Muscle layer of colon (tissue), 2 donors: Measurements from ENCODE around the gene LCMT1.
"Not testable (repeated sequence)": the region's sequence is repeated elsewhere in the genome, so short reads cannot be mapped to it uniquely, and the experiment has no call there.

Experiments
- H3K27ac ChIP-seq: one replicate; pipeline ENCODE4 v1.7.0; 2013; ENCODE audit warnings: low read depth, mild to moderate bottlenecking, low read length, moderate library complexity
- H3K27me3 ChIP-seq, 2 donors: one replicate each; pipeline ENCODE4 v1.7.0; 2013; ENCODE audit warnings: low read length in 2 of 2, mild to moderate bottlenecking in 2 of 2; ENCODE audit not compliant: insufficient read depth in 2 of 2, control insufficient read depth in 1 of 2
- H3K36me3 ChIP-seq: one replicate; pipeline ENCODE4 v1.7.0; 2013; ENCODE audit warnings: mild to moderate bottlenecking, low read length; ENCODE audit not compliant: insufficient read depth
- H3K4me1 ChIP-seq: one replicate; pipeline ENCODE4 v1.7.0; 2013; ENCODE audit warnings: mild to moderate bottlenecking, low read length; ENCODE audit not compliant: insufficient read depth
- H3K4me3 ChIP-seq, 2 donors: one replicate each; pipeline ENCODE4 v1.7.0; 2013; ENCODE audit warnings: low read length in 2 of 2, low read depth in 1 of 2, mild to moderate bottlenecking in 1 of 2, moderate library complexity in 1 of 2
- H3K9ac ChIP-seq: one replicate; pipeline ENCODE4 v1.7.0; 2013; ENCODE audit warnings: low read length
- H3K9me3 ChIP-seq: one replicate; pipeline ENCODE4 v1.7.0; 2013; ENCODE audit warnings: mild to moderate bottlenecking, low read length
- donor health status: abdominal sarcoma.
- donor health status: Adenocarcinoma of cecum.

The LCMT1 gene

GRCh38 chr16:25111403-25112166 lies at the start of gene LCMT1:
Gene LCMT1, plus strand, starts transcription at chr16:25111742. Its CDS starts 142 bp downstream, at chr16:25111884.
- no peaks in the 10 kb centered on the region for H3K27me3 ChIP-seq
- H3K27ac ChIP-seq: peak within 1 kb of the TSS; percentile 87
- H3K9ac ChIP-seq: peak within 1 kb of the TSS; percentile 97
- H3K4me3 ChIP-seq: peak within 1 kb of the TSS; percentile 96 to 98
- H3K4me1 ChIP-seq: peaks cover 27% of the 10 kb centered on the region
- no peaks in the 10 kb centered on the region for H3K36me3 ChIP-seq
- H3K9me3 ChIP-seq: no peaks in the 10 kb centered on the region

- Histone ChIP-seq H3K4me1 (peaks cover 5% of the 10 kb centered on the region), H3K9ac (no peak overlapping the region), H3K4me3 (no peak overlapping the region), H3K27ac (no peak overlapping the region), H3K9me3 (no peaks in the 10 kb centered on the region), H3K36me3 (no peaks in the 10 kb centered on the region), H3K27me3 (no peaks in the 10 kb centered on the region)
Observed at GRCh38 chr16:25063102-25063501, 48.4 kb upstream of the LCMT1 start.

GRCh38 chr16:25063865-25064264 lies 47.7 kb upstream of the LCMT1 start:
- Histone ChIP-seq H3K36me3 (no peaks in the 10 kb centered on the region), H3K9me3 (no peaks in the 10 kb centered on the region), H3K9ac (no peak overlapping the region), H3K4me3 (no peak overlapping the region), H3K27ac (no peak overlapping the region), H3K4me1 (peaks cover 5% of the 10 kb centered on the region), H3K27me3 (no peaks in the 10 kb centered on the region)

GRCh38 chr16:25064281-25064680 lies 47.3 kb upstream of the LCMT1 start:
- not testable (repeated sequence) for H3K9me3 ChIP-seq, H3K36me3 ChIP-seq, H3K27ac ChIP-seq, H3K9ac ChIP-seq, H3K4me1 ChIP-seq, H3K4me3 ChIP-seq, H3K27me3 ChIP-seq

- Histone ChIP-seq H3K4me1 (peaks cover 5% of the 10 kb centered on the region), H3K36me3 (no peaks in the 10 kb centered on the region), H3K9me3 (no peaks in the 10 kb centered on the region), H3K27me3 (no peaks in the 10 kb centered on the region), H3K27ac (no peak overlapping the region), H3K9ac (no peak overlapping the region), H3K4me3 (no peak overlapping the region)
Observed at GRCh38 chr16:25064937-25065336, 46.6 kb upstream of the LCMT1 start.

- Histone ChIP-seq H3K4me3 (peak overlapping the region; percentile 35 to 80), H3K9me3 (no peaks in the 10 kb centered on the region), H3K27ac (peak overlapping the region; percentile 80), H3K4me1 (peaks cover 5% of the 10 kb centered on the region), H3K9ac (no peak overlapping the region), H3K36me3 (no peaks in the 10 kb centered on the region), H3K27me3 (no peaks in the 10 kb centered on the region)
Observed at GRCh38 chr16:25065899-25066298, 45.6 kb upstream of the LCMT1 start.

- Histone ChIP-seq H3K4me3 (peak overlapping the region; percentile 35 to 80), H3K36me3 (no peaks in the 10 kb centered on the region), H3K27ac (peak overlapping the region; percentile 80), H3K9ac (no peak overlapping the region), H3K27me3 (no peaks in the 10 kb centered on the region), H3K9me3 (no peaks in the 10 kb centered on the region), H3K4me1 (peaks cover 5% of the 10 kb centered on the region)
Observed at GRCh38 chr16:25066426-25066746, 45.2 kb upstream of the LCMT1 start.

GRCh38 chr16:25066747-25067631 lies 44.6 kb upstream of the LCMT1 start:
- no peaks in the 10 kb centered on the region for H3K36me3 ChIP-seq
- H3K9ac ChIP-seq: peak overlapping the region; percentile 90
- peak overlapping the region; percentile 80 to 82 for H3K4me3 ChIP-seq
- H3K4me1 ChIP-seq: peaks cover 5% of the 10 kb centered on the region
- no peaks in the 10 kb centered on the region for H3K27me3 ChIP-seq
- H3K27ac ChIP-seq: peak overlapping the region; percentile 92
- no peaks in the 10 kb centered on the region for H3K9me3 ChIP-seq

DNA sequence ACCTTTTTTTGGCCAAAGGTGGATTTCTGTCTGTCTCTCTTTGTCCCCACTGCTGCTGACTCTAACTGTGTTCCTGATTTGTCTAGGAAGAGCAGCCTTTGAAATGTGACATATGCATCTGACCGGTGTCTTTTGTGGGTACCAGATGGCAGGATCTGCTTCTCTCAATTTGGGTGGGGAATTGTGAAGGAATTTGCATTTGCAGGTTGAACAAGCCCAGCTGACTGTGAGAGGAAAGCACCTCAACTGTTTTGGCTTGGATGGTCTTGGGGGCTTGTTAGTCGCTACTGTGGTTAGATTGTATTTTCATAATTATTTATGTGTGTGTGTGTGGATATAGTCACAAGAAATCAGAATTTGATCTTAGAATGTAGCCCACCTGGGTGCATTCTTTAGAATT lies 37.7 kb upstream of the LCMT1 start:
- H3K9me3 ChIP-seq: no peaks in the 10 kb centered on the region
- no peaks in the 10 kb centered on the region for H3K27me3 ChIP-seq
- no peak overlapping the region for H3K9ac ChIP-seq
- H3K27ac ChIP-seq: no peak overlapping the region
- H3K36me3 ChIP-seq: no peaks in the 10 kb centered on the region
- H3K4me1 ChIP-seq: no peaks in the 10 kb centered on the region
- H3K4me3 ChIP-seq: no peak overlapping the region

DNA sequence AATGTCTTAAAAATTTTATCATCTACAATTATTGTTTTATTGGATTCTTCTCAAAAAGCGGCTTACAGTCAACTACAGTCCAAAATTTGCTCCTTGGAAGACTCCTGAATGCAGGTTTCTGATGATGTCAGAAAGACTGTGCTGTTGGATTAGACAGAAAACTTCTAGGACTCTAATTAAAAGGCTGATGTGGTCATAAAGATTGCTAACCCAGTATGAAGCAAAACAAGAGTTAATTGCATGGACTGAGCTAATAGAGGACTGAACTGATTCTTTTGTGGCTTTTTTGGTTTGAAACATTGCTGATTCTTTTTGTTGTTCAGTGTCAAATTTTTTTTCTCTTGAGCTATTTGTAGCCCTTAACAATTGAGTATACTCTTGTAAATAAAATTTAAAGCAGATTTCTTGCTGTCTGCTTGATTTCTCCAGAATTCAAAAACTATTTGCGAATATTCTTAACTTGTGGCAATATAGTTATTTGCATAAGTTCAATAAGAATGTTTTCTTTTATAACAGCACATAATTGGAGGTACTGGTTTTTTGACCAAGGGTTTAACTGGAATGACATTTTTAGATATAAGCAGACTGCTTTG lies 33.1 kb upstream of the LCMT1 start:
- no peak overlapping the region for H3K4me3 ChIP-seq
- H3K27me3 ChIP-seq: no peaks in the 10 kb centered on the region
- H3K9ac ChIP-seq: no peak overlapping the region
- no peaks in the 10 kb centered on the region for H3K4me1 ChIP-seq
- no peaks in the 10 kb centered on the region for H3K9me3 ChIP-seq
- H3K36me3 ChIP-seq: no peaks in the 10 kb centered on the region
- H3K27ac ChIP-seq: no peak overlapping the region

DNA sequence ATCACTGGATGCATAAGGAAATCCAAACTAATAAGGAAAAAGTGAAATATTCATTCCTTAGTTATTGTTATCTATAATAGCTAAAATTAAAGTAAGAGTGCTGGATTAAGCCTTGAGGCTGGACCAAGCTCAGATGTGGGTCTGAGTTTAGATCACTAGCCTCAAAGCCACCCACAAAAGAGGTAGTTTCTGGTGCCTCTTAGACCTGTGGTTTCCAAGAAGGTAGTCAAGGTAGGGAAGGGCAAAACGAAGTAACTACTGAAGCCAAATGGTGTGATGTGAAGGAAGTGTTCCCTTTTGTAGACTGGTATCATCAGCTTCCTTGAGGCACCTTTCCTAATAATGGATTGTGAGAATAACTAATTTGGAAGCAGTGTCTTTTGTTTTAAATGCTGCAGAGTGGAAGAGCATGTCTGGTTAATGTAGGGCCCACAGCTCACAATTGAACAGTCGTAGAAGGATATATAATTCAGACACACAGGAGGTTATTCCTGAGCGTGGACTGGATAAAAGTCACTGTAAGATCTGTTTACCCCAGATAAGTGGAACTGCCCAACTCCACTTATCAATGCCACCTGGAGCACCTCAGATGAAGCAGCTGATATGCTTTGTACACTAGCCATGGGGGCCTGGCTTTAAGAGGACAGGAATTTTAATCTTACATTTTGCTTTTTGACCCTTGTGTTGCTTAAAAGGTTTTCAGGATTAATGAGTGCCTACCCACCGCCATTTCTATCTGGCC lies 31.7 kb upstream of the LCMT1 start:
- Histone ChIP-seq H3K27me3 (no peaks in the 10 kb centered on the region), H3K4me1 (no peaks in the 10 kb centered on the region), H3K36me3 (no peaks in the 10 kb centered on the region), H3K27ac (no peak overlapping the region), H3K9ac (no peak overlapping the region), H3K4me3 (no peak overlapping the region), H3K9me3 (no peaks in the 10 kb centered on the region)
